ENCODE data around the gene OCA2.
"Not testable (repeated sequence)": the region's sequence is repeated elsewhere in the genome, so short reads cannot be mapped to it uniquely, and the experiment has no call there.

The OCA2 gene

GRCh38 chr15:27952593-27952992, 146.5 kb downstream of the OCA2 start:
- DNase-seq = not testable (repeated sequence)

- no peak for DNase-seq
Measured at GRCh38 chr15:27951191-27951890, 147.8 kb downstream of the OCA2 start.

- no peak for DNase-seq
Measured at GRCh38 chr15:27949089-27949488, 150.0 kb downstream of the OCA2 start.

GRCh38 chr15:27939246-27939645, 159.9 kb downstream of the OCA2 start:
- DNase-seq = no peak

GRCh38 chr15:27937851-27938250, 161.3 kb downstream of the OCA2 start:
- no peak for DNase-seq

- no peak for DNase-seq
Measured at GRCh38 chr15:27936164-27936563, 163.0 kb downstream of the OCA2 start.

- no peak for DNase-seq
Measured at GRCh38 chr15:27935328-27935727, 163.8 kb downstream of the OCA2 start.

GRCh38 chr15:27934782-27935181, 164.3 kb downstream of the OCA2 start:
- DNase-seq = no peak

GRCh38 chr15:27933562-27933961, 165.6 kb downstream of the OCA2 start:
- DNase-seq = no peak

- DNase-seq = no peak
Measured at GRCh38 chr15:27932600-27932999, 166.5 kb downstream of the OCA2 start.

- no peak for DNase-seq
Measured at GRCh38 chr15:27928386-27928785, 170.7 kb downstream of the OCA2 start.

GRCh38 chr15:27912283-27912682, 186.8 kb downstream of the OCA2 start:
- DNase-seq = no peak

- DNase-seq = no peak
Measured at GRCh38 chr15:27906802-27907201, 192.3 kb downstream of the OCA2 start.

- no peak for DNase-seq
Measured at GRCh38 chr15:27903405-27903804, 195.7 kb downstream of the OCA2 start.

- no peak for DNase-seq
Measured at GRCh38 chr15:27902680-27903385, 196.3 kb downstream of the OCA2 start.

- no peak for DNase-seq
Measured at GRCh38 chr15:27899583-27900285, 199.4 kb downstream of the OCA2 start.

- DNase-seq = no peak
Measured at GRCh38 chr15:27897481-27897880, 201.6 kb downstream of the OCA2 start.

GRCh38 chr15:27894645-27895044, 204.5 kb downstream of the OCA2 start:
- no peak for DNase-seq

- no peak for DNase-seq
Measured at GRCh38 chr15:27889258-27889657, 209.9 kb downstream of the OCA2 start.

- no peak for DNase-seq
Measured at GRCh38 chr15:27885201-27885600, 213.9 kb downstream of the OCA2 start.

GRCh38 chr15:27884726-27885125, 214.4 kb downstream of the OCA2 start:
- no peak for DNase-seq

GRCh38 chr15:27878841-27879240, 220.3 kb downstream of the OCA2 start:
- DNase-seq = no peak

- no peak for DNase-seq
Measured at GRCh38 chr15:27873828-27874227, 225.3 kb downstream of the OCA2 start.
